Measurements from ENCODE around the gene SF3A2.
A peak's percentile ranks its signal among the peaks of the same experiment; 100 is the strongest.

Gene SF3A2

DNA sequence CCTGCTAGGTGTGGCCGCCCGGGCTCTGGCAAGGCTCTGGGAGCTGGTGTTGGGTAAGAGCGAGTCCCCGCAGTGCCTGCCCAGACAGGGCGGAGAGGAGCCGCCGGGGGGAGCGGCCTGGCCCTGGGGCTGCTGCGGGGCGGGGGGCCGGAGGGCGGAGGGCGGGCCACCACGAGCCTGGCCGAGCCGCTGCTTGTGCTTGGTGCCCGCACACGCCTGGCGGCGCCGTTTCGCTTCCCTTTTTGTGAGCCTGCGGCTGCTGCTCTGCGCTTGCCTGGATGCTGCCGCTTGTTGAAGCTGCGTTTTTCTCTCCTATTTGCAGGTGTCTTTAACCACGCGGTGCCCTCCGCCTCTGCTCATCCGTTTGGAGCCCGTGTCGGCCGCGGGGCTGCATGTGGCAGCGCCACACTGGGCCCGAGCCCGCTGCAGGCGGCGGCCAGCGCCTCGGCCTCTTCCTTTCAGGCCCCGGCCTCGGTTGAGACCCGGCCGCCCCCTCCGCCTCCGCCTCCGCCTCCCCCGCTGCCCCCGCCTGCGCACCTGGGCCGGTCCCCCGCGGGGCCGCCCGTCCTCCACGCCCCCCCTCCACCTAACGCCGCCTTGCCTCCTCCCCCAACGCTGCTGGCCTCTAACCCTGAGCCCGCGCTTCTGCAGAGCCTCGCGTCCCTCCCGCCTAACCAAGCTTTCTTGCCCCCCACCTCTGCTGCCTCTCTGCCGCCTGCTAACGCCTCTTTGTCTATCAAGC is 9.0 kb upstream of the SF3A2 start:
- TF ChIP-seq, protein P1, sequence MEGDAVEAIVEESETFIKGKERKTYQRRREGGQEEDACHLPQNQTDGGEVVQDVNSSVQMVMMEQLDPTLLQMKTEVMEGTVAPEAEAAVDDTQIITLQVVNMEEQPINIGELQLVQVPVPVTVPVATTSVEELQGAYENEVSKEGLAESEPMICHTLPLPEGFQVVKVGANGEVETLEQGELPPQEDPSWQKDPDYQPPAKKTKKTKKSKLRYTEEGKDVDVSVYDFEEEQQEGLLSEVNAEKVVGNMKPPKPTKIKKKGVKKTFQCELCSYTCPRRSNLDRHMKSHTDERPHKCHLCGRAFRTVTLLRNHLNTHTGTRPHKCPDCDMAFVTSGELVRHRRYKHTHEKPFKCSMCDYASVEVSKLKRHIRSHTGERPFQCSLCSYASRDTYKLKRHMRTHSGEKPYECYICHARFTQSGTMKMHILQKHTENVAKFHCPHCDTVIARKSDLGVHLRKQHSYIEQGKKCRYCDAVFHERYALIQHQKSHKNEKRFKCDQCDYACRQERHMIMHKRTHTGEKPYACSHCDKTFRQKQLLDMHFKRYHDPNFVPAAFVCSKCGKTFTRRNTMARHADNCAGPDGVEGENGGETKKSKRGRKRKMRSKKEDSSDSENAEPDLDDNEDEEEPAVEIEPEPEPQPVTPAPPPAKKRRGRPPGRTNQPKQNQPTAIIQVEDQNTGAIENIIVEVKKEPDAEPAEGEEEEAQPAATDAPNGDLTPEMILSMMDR (conservative IDR thresholded peaks at IDR 0.05; ENCODE audit: low read length): no peak
- no peak overlapping the region for H3K4me3 ChIP-seq (ENCODE audit: low read length)

DNA sequence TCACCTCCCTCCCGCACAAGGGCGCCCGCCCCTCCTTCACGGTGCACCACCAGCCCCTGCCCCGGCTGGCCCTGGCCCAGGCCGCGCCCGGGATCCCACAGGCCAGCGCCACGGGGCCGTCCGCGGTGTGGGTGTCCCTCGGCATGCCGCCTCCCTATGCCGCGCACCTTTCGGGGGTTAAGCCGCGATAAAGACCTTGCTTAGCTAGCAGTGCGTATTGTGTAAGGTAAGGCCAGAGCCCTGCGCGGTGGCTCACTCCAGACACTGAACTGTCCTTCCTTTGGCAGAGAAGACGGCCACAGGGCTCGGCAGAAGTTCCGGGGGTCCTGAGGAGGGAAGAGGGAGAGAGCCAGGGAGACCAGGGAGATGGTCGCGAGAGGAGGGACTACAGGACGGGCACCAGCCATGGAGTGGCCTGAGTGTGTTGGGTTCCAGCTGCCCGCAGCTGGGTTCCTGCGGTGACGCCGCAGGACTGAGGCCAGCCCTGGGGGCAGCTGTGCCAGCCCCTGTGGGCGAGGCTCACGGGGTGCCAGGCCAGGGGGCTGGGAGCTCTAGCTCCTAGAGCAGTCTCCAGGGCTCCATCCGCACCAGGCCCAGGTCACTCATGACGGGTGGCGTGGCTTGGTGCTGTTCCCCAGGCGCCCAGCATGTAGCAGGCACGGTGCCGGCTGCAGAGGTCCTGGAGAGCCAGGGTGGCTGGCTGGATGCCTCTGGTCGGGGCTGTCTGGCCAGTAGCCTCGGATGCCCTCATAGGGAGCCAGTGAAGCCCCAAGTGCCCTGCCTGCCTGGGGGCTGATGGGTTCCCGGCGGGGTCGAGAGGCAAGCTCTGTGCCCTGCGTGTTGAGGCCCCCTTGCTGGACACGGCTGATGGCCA is 8.2 kb upstream of the SF3A2 start:
- TF ChIP-seq, protein P1 (conservative IDR thresholded peaks at IDR 0.05; ENCODE audit: low read length): no peak
- no peak for DNase-seq (ENCODE audit: low read depth)
- no peak overlapping the region for H3K4me3 ChIP-seq (ENCODE audit: low read length)

More for the DNA sequence above, 9.0 kb upstream of the SF3A2 start:
- DNase-seq (ENCODE audit: low read depth): no peak

DNA sequence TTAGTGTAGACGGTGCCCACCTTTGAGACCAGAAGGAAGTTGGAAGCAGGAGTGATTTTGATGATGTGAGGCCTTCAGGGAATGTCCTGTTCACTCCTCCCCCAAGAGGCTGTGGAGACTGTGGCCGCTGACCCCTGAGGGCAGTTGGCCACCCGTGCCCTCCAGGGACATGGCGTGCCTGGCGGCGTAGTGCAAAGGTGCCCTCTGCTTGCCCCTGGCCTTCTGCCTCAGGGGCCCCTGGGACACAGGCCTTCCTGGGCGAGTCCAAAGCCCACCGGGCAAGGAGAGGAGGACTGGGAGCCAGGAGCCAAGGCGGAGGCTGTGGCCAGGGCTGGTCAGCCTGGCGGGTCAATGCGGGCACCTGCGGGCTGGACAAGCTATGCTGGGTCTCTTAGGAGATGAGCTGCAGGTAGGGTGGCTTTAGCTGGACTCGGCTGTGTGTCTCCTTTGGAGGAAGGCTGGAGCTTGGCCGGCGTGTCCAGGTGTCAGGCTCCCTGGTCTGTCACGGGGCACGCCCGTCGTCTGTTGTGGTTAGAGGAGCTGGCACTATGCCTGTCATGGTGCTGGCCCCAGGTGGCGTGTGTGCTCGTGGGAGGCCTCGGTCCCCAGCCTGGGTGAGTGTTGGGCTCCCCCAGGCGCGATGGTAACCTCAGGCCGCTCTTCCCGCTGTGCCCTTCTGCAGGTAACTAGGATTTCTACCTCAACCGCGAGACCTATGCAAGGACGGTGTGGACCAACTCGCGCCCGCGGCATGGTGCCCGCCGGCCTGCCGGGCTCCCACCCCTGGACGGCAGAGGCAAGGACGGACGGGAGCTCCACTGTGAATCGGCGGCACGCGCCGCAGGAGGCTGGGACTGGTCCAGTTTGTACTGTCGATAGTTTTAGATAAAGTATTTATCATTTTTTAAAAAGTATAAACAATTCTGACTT is 7.3 kb upstream of the SF3A2 start:
- DNase-seq (ENCODE audit: low read depth): no peak
- TF ChIP-seq, protein P1 (conservative IDR thresholded peaks at IDR 0.05; ENCODE audit: low read length): no peak
- no peak overlapping the region for H3K4me3 ChIP-seq (ENCODE audit: low read length)

DNA sequence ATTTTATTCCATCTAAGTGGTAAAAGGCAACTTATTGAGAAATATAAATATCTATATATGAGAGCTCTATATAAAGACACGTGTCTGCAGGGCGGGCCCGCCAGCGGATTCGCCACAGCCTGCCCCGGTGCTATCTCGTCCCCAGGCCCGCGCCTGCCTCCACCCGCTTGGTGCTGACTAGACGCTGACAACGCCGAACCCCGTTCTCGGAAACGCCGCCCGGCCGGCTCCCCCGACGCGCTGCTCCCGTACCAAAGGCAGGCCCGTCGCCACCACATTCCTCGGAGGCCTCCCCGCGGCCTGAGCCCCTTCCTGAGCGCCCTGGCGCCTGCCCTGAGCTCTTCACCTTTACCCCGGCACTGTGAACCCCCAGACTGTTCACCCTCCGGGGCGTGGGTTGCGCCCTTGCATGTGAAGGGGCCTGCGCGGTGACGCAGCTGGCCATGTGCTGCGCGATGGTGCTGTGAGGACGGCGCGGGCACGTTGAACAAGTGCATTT is 6.5 kb upstream of the SF3A2 start:
- no peak overlapping the region for H3K4me3 ChIP-seq (ENCODE audit: low read length)
- DNase-seq (ENCODE audit: low read depth): no peak
- TF ChIP-seq, protein P1 (conservative IDR thresholded peaks at IDR 0.05; ENCODE audit: low read length): no peak

DNA sequence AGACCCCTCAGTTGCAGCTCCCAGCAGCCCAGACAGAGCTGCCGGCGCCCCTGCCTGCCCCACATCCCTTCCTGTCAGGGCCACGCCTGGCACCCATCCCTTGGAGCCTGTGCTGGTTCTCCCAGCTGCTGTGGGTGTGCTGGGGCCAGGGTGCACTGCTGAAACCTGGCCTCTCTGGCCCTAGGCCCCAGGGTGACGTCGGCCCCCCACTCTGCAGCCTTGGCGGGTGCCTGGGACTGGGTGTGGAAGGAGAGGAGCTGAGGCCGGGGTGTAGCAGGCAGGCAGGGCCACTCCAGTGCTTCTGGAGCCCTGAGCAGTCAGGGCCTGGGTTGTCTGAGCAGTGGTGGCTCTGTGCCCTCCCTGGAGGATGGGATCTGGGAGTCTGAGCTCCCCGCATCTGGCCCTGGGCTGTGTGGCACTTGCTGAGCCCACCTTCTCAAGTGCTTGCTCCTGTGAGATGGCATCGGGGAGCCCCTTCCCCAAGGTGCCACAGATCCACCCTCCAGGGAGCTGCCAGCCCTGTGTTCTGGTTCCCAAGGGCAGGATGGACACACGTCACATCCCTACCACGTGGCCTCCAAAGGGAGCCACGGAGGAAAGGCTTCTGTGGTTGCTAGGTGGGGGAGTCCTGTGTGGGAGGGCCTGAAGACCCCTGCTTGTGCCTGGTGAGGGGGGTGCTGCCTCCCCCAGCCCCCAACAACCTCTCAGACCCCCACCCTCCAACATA is 5.7 kb upstream of the SF3A2 start:
- TF ChIP-seq, protein P1 (conservative IDR thresholded peaks at IDR 0.05; ENCODE audit: low read length): no peak
- H3K4me3 ChIP-seq (ENCODE audit: low read length): no peak overlapping the region
- no peak for DNase-seq (ENCODE audit: low read depth)

DNA sequence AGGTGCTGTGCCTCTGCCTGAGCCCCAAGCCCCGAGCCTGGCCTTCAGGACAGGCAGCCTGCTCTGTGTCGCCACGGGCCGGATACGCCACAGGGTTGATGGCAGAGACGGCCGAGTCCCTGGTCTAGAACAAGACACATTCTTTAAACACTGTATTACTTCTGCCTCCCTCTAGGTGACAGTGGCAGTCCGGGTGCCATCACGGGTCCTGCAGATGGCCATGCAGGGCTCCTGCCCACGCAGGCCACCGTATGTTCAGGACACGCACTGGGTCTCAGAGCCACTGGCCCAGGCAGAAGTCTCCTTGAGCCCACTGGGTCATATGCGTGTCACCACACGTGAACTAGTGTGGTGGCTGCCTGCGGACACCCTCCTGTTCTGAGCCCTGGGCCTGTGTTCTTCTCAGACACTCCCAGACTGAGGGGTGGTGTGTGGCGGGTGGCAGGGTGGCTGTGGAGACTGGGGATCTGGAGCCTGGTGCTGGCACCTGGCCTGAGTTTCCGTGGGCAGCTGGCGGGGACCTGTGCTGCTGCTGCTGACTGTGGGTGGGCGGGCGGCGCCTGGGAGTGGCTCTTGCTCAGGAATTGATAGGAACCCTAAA is 4.9 kb upstream of the SF3A2 start:
- H3K4me3 ChIP-seq (ENCODE audit: low read length): no peak overlapping the region
- TF ChIP-seq, protein P1 (conservative IDR thresholded peaks at IDR 0.05; ENCODE audit: low read length): peak; percentile 24
- no peak for DNase-seq (ENCODE audit: low read depth)
